GM20000 (cell line): ENCODE results near the gene FLRT1.

Source experiments
- DNase-seq: peaks from one replicate; pipeline ENCODE4 v3.0.0; 2012; ENCODE audit warnings: low spot score
- CTCF ChIP-seq: IDR thresholded peaks from 2 replicates; pipeline ENCODE4 v1.5.1; 2012; ENCODE audit warnings: mild to moderate bottlenecking, control low read depth; ENCODE audit errors: extremely low read depth, missing control alignments

FLRT1 gene

GRCh38 chr11:64026575-64027205 is 9.0 kb upstream of the FLRT1 start:
- no peak for DNase-seq
- no peak for TF ChIP-seq CTCF

GRCh38 chr11:64027651-64028397 is 7.9 kb upstream of the FLRT1 start:
- DNase-seq, result no peak
- TF ChIP-seq CTCF, result no peak

- no peak for DNase-seq
Measured at GRCh38 chr11:64028398-64029115, 7.2 kb upstream of the FLRT1 start.

GRCh38 chr11:64029773-64030172 is 6.0 kb upstream of the FLRT1 start:
- TF ChIP-seq CTCF, result no peak
- DNase-seq, result no peak

More at GRCh38 chr11:64028398-64029115, 7.2 kb upstream of the FLRT1 start:
- no peak for TF ChIP-seq CTCF

GRCh38 chr11:64031001-64031400 is 4.7 kb upstream of the FLRT1 start:
- TF ChIP-seq CTCF, result no peak
- no peak for DNase-seq

GRCh38 chr11:64032050-64032449 is 3.7 kb upstream of the FLRT1 start:
- TF ChIP-seq CTCF, result no peak
- no peak for DNase-seq

- DNase-seq, result no peak
- no peak for TF ChIP-seq CTCF
Measured at GRCh38 chr11:64034411-64034811, 1.3 kb upstream of the FLRT1 start.
